Posterior cingulate gyrus (tissue), 11 donors: ENCODE data around the gene SIRT7.
A peak's percentile ranks its signal among the peaks of the same experiment; 100 is the strongest.

Experiments
- DNase-seq, 10 donors: peaks; one replicate each; pipeline versions ENCODE4 v3.0.0 to v3.0.0-alpha.2; 2020 to 2021; ENCODE audit warnings: mixed read lengths in 3 of 10
- intact Hi-C: fragments of 100-400 bp; cut with DNase I; formaldehyde crosslinking; loops from one replicate; pipeline ENCODE4 v1.15.1; 2023

SIRT7 gene

GRCh38 chr17:81917565-81918332 is at the start of gene SIRT7:
TSS of gene SIRT7 (minus strand) at chr17:81918176. CDS start at chr17:81918131, 45 bp downstream.
- intact Hi-C loops: no loop called here

GRCh38 chr17:81967244-81967532 is 49.2 kb upstream of the SIRT7 start:
- intact Hi-C loops: no loop called here
- no peak for DNase-seq

More at GRCh38 chr17:81917565-81918332, at the start of gene SIRT7:
- DNase-seq: peak in 8 of 10 donors; percentile 64 to 96 (median 72)

- peak in 3 of 10 donors; percentile 25 to 89 (median 46) for DNase-seq
- intact Hi-C loops: no loop called here
Observed at GRCh38 chr17:81966343-81967243, 48.6 kb upstream of the SIRT7 start.

- DNase-seq: no peak
- intact Hi-C loops: no loop called here
Observed at GRCh38 chr17:81964081-81964849, 46.3 kb upstream of the SIRT7 start.

- intact Hi-C loops: no loop called here
- DNase-seq: no peak
Observed at GRCh38 chr17:81962499-81963441, 44.8 kb upstream of the SIRT7 start.

- DNase-seq: no peak
- intact Hi-C loops: no loop called here
Observed at GRCh38 chr17:81961521-81962498, 43.8 kb upstream of the SIRT7 start.

- DNase-seq: no peak
- intact Hi-C loops: no loop called here
Observed at GRCh38 chr17:81961087-81961511, 43.1 kb upstream of the SIRT7 start, which contains the start of gene NOTUM. TSS of gene NOTUM (minus strand) at chr17:81961187. CDS start at chr17:81960909, 278 bp downstream.

GRCh38 chr17:81960130-81960958 is 42.4 kb upstream of the SIRT7 start:
- no peak for DNase-seq
- intact Hi-C loops: no loop called here

GRCh38 chr17:81959362-81960129 is 41.6 kb upstream of the SIRT7 start:
- DNase-seq: peak in 8 of 10 donors; percentile 45 to 96 (median 68)
- intact Hi-C loops: loop anchor here (1.0 kb wide), 1 partner anchor 62 kb away; no protein-coding TSS in a partner anchor

GRCh38 chr17:81958633-81959342 is 40.8 kb upstream of the SIRT7 start:
- intact Hi-C loops: loop anchor here (1.0 kb wide), 1 partner anchor 63 kb away; no protein-coding TSS in a partner anchor

GRCh38 chr17:81957691-81958432 is 39.9 kb upstream of the SIRT7 start:
- no peak for DNase-seq
- intact Hi-C loops: no loop called here

More at GRCh38 chr17:81958633-81959342, 40.8 kb upstream of the SIRT7 start:
- no peak for DNase-seq

GRCh38 chr17:81956607-81957589 is 38.9 kb upstream of the SIRT7 start:
- no peak for DNase-seq
- intact Hi-C loops: no loop called here

- DNase-seq: no peak
- intact Hi-C loops: no loop called here
Observed at GRCh38 chr17:81955756-81956544, 38.0 kb upstream of the SIRT7 start.
